HG03196 (cell line): Measurements from ENCODE around the gene ABR.
A peak's percentile ranks its signal among the peaks of the same experiment; 100 is the strongest.
"Not testable (repeated sequence)": the region's sequence is repeated elsewhere in the genome, so short reads cannot be mapped to it uniquely, and the experiment has no call there.

Experiments used
- ATAC-seq: cut with Tn5 transposase; IDR thresholded peaks from one replicate; pipeline ENCODE4 v1.9.1; 2021; ENCODE audit not compliant: unreplicated experiment

ABR gene

DNA sequence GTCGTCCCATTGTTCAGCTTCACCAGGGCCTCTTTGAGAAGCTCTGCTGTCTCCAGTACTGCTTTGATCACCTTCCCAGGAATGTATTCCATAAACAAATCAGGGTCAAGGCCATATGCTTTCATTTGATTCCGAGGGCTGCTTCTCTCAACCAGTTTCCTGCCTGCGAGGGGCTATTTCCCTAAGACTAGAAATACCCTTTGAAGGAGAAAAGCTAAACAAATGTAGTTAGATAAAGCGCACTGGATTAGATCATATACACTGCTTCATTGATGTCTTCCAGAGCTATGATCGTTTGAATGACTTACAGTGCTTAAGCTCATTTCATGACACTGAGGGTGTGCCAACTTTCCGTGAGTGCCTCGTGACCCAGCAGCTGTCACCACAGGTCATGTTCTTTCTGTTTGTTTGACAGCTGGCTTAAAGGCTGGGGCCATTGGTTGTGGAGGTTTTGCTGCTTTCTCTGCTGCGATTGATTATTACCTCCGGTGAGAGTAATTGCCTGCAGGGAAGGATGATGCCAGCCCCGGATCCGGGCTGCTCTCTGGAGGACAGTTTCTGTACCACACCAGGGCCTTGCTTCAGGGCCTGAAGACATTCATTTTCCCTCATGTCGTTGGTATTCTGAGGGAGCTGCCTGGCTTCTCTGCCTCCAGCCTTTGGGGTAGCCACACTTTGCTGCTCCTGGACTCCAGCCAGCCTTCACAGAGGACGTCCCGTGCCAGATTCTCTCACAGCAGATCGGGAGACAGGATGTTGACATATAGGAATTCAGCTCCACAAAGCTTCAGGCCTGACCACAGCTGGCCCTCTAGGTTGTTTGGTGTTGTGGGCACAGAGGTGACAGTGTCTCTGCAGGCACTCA, 179.0 kb downstream of the ABR start:
- no peak for ATAC-seq

DNA sequence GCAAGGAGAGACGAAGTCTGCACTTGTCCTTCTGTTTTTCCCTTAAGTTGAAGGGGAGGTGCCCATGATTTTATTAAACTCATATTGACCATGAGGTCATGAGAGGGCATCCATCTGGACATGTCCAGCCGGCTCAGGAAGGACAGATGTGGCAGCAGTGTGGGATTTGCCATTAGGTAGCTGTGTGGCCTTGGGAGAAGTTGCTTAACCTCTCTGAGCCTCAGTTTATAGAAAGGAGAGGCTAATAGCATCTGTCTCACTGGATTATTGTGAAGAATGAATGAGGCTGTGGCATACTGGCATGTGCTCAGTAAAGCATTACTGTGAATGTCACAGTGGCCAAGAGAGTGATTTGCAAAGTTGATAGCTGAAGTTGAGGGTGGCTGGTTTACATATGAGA, 181.7 kb downstream of the ABR start:
- ATAC-seq, result no peak

- peak; percentile 88 for ATAC-seq
Measured at GRCh38 chr17:996554-997344, 183.0 kb downstream of the ABR start, which contains the start of gene TIMM22. TSS of gene TIMM22 (plus strand) at chr17:997129. CDS start at chr17:997143, 14 bp downstream.

DNA sequence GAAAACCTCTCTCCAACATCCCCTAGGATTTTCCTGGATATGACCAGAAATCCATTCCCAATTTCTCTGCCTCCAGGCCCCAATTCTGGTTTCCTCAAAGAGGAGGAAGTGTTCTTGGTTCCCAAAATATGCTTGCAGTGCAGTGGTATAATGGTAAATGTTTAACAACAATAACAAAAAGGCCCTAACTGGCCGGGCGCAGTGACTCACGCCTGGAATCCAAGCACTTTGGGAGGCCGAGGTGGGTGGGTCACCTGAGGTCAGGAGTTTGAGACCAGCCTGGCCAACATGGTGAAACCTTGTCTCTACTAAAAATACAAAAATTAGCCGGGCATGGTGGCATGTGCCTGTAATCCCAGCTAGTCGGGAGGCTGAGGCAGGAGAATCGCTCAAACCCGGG, 184.5 kb downstream of the ABR start:
- not testable (repeated sequence) for ATAC-seq

GRCh38 chr17:992933-993332, 186.8 kb downstream of the ABR start:
- no peak for ATAC-seq

- ATAC-seq, result no peak
Measured at GRCh38 chr17:988561-988960, 191.2 kb downstream of the ABR start.

DNA sequence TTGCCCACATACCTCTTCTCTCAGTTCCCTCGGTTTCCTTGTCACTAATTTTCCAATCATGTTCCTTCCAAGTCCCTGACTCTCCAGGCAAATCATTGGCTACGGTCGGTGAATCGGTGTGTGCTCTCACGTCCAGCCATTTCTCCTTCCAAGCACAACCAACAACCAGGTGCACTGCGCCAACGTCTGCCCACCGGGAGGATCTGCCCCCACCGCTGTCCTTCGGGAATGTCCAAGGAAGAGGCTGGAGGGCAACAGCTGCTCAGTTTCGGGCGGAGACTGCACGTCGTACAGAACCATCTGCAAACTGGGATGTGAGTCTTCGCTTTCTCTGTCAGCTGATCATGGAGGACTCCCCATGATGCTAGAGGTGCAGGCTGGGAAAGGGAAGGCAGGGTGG, 191.8 kb downstream of the ABR start:
- ATAC-seq, result no peak

DNA sequence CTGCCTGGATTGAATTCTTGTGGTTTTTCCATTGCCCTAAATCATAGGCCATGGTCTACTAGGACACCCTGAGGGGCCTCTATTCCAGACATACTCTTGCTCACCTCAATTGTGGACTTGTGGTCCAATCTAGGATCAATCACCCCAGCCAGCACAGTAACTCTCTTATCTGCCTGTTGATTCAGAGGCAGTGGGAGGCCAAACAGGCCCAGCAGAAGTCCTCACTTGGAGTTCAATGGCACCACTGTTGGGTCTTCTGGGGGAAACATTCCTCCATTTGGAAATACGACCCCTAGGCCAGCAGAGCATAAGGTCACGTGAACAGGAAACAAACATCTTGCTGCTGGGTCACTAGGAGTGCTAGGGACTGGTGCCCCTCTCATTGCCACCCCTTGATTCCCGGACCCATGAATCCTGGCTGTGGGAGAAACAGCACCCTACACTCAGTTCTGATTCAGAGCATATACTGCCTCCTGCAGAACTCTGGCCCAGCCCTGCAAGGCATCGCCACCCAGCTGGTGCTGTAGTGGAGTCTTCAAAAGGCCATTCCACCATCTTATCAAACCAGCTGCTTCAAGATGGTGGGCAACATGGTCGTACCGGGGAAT, 193.4 kb downstream of the ABR start:
- ATAC-seq, result no peak

GRCh38 chr17:983921-984320, 195.9 kb downstream of the ABR start:
- ATAC-seq, result no peak

DNA sequence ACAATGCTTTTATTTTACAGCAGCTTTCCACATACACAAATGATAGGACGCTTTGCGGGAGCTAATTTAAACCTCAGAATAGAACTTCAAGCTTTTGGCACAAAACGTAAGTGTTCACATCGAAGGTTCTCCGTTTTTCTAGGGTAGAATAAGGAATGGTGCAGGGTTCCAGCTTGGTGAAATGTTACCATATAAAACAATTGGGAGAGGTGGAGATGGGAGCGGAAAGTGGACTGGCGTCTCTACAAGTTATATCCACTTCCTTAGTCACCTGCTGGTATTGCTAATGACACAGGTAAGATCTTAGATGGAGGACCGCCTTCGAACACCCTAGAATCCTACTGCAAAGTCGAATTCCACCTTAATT, 198.5 kb downstream of the ABR start:
- ATAC-seq, result no peak

GRCh38 chr17:980406-981291, 199.1 kb downstream of the ABR start:
- ATAC-seq, result peak; percentile 47

DNA sequence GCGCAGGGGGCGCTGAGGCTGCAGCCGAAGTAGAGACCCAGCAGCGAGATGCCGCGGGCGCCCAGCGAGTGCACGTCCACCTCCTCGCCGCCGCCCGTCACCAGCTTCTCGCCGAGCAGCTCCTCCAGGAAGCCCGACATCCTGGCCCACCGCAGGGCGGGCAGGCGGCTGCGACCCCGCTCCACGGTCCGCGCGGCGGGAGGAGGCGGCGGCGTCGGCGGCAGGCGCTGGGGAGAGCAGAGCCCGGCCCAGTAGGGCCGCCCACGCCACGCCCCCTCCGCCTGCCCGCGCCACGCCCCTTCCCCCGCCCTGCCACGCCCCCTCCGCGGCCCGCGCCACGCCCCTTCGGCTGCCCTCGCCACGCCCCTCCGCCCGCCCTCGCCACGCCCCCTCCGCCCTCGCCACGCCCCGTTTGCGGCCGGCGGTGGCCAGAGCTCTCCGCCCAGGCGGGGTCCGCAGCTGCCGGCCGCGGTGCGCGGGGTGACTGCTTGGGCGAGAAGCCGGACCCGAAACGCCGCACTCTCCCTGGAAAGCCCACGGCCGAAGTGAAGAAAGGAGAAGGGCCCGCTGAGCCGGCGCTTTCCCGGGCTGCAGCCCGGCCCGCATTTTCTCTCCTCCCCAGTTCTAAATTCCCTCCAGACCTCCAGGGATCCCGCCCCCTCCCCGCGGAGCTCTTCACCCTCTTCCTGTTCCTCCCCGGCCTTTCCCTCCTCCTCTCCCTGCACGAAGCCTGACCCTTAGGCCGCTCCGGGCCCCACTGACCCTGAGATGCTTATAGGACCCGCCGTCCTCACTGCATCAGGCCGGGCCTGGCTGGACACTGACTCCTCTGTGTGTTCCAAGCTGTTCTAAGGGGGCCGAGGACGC, 200.0 kb downstream of the ABR start, which contains the start of gene NXN:
NXN (minus strand) TSS at position 238 of the 867 bp plus-strand sequence.
- ATAC-seq, result peak; percentile 64

DNA sequence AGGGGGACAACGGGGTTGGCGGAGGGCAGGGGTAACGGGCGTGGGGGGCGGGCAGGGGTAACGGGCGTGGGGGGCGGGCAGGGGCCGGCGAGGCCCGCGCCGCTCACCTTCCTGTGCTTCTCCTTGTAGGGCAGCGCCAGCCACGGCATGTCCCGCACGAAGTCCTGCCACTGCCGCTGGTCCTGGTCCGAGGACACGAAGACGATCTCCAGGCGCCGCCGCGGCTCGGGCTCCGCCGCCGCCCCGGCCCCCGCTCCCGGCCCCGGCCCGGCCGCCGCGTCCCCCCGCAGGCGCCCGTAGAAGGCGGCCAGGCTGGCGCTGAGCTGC, 200.6 kb downstream of the ABR start:
- ATAC-seq, result no peak

DNA sequence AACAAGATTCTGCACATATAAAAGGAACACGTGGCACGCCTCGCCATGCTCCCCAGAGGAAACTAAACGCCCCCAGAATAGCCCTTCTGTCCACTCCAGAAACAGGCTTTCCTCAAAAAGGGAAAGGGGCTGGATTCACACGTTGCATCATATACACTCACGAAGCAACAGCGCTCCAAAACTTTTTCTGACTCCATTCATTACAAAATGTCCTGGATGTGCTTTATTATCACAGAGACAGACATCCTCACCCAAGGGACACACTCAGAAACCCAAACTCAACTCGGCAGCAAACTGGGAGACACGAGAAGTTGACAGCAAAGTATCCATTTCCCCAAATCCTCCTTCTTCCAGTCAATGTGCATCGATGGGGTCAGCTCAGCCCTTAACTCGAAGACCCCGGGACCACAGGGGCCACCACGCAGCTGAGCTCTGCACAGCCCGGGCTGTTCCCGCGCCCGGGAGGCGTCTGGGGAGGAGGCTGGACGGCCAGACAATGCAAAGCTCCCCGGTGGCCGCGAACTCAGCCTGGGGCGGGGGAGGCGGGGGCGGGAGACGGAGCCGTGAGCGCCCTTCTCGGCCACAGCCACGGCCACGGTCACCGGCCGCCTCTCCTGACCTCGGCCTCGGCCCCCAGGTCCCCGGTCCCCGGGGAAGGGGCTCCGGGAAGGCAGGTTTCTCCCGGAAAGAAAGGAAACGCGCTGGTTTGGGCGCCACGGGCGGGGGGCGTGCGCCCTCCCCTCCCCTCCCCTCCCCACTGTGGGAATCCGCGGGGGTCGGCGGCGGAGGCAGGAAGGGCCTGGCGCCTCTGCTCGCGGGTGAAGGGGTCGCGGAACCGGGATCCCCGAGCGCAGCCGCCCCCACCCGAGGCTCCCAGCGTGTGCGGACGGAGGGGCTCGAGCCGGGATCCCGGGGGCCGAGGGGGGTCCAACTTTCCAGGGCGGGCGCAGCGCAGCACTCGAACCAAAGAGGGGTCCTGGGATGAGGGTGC, 201.4 kb downstream of the ABR start:
- no peak for ATAC-seq

GRCh38 chr17:977166-977565, 202.6 kb downstream of the ABR start:
- ATAC-seq, result no peak

DNA sequence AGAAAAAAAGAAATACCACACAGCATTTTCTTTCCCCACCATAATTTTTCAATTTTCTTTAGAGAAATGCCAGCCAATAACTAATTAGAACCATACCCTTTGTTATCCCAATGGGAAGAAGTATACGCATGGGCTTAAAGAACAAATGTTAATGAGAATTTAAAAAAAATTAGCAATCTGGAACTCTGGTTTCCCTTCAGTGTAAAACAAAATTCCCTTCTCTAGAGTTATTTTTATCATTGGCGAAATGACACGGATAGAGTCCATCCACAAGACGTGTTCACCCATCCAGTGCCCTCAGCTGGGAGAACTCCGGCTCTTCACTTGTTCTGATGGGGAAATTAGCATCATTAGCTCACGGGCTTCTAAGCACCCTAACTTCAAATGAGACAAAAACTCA, 203.5 kb downstream of the ABR start:
- no peak for ATAC-seq

DNA sequence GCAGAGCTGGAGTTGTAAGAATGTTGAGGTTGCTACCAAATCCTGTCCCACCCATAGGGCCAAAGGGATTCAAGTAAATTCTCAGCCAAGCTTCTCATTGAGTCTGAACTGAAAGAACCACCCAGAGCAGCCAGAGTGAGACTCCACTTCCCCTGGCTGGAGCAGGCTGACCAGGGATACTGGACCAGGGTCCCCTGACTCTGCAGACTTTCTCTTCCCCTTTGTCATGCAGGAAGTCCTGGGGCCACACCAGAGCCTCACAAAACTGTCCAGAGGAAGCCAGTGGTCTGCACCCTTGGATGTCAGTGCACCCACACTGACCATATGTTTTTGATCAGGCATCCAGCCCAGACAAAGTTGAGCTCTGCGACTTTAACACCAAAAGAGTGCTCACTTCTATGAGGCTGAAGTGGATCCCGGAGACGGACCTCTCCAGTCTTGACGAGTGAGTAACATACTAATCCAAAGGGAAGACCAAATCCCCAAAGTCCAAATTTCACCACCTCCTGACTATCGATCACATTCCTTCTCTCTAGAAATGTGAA, 204.3 kb downstream of the ABR start:
- no peak for ATAC-seq

DNA sequence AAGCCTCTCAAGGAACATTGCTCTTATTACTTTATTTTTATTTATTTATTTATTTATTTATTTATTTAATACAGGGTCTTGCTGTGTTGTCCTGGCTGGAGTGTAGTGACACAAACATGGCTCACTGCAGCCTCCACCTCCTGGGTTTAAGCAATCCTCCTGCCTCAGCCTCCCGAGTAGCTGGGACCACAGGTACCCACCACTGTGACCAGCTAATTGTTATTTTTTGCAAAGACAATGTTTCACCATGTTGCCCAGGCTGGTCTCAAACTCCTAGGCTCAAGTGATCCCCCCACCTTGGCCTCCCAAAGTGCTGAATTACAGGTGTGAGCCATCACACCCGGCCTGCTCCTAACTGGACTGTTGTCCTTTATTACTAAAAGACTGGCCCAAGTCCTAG, 205.0 kb downstream of the ABR start:
- ATAC-seq, result not testable (repeated sequence)
